CD4-positive, alpha-beta T cell treated with Interferon alpha-2 for 1 hour (primary cell): ENCODE measurements around the gene PRDM16.

Experiments
- DNase-seq, 2 donors: peaks; one replicate each; pipeline ENCODE4 v3.0.0-alpha.2; 2020 to 2022

PRDM16 gene

GRCh38 chr1:3068564-3069431, at the start of gene PRDM16:
Gene PRDM16, plus strand, starts transcription at chr1:3069203. Its CDS starts 57 bp downstream, at chr1:3069260.
- no peak for DNase-seq

- DNase-seq = no peak
These were observed 49.4 kb upstream of the PRDM16 start for GRCh38 chr1:3019516-3020051.

GRCh38 chr1:3020263-3020909, 48.6 kb upstream of the PRDM16 start:
- no peak for DNase-seq

GRCh38 chr1:3021233-3021671, 47.8 kb upstream of the PRDM16 start, which contains the start of gene ACTRT2:
Gene ACTRT2, plus strand, starts transcription at chr1:3021467. Its CDS starts 220 bp downstream, at chr1:3021687.
- DNase-seq = no peak

GRCh38 chr1:3021801-3022401, 47.1 kb upstream of the PRDM16 start:
- DNase-seq = no peak

GRCh38 chr1:3022511-3022973, 46.5 kb upstream of the PRDM16 start:
- DNase-seq = no peak

- no peak for DNase-seq
These were observed 46.0 kb upstream of the PRDM16 start for GRCh38 chr1:3022976-3023375.

- DNase-seq = no peak
These were observed 45.0 kb upstream of the PRDM16 start for GRCh38 chr1:3024019-3024418.

GRCh38 chr1:3024588-3024987, 44.4 kb upstream of the PRDM16 start:
- no peak for DNase-seq

- DNase-seq = no peak
These were observed 42.9 kb upstream of the PRDM16 start for GRCh38 chr1:3026124-3026523.

- no peak for DNase-seq
These were observed 42.2 kb upstream of the PRDM16 start for GRCh38 chr1:3026581-3027391.

GRCh38 chr1:3027611-3028371, 41.2 kb upstream of the PRDM16 start:
- no peak for DNase-seq

- no peak for DNase-seq
These were observed 40.3 kb upstream of the PRDM16 start for GRCh38 chr1:3028531-3029282.

GRCh38 chr1:3029481-3029961, 39.5 kb upstream of the PRDM16 start:
- DNase-seq = no peak

GRCh38 chr1:3029991-3030662, 38.9 kb upstream of the PRDM16 start:
- DNase-seq = no peak

GRCh38 chr1:3030663-3031381, 38.2 kb upstream of the PRDM16 start:
- no peak for DNase-seq

- no peak for DNase-seq
These were observed 37.4 kb upstream of the PRDM16 start for GRCh38 chr1:3031401-3032221.

GRCh38 chr1:3032371-3033039, 36.5 kb upstream of the PRDM16 start:
- no peak for DNase-seq
